GM19324 (cell line): ENCODE results near the gene NPFFR1.

ENCODE experiments used
- ATAC-seq: cut with Tn5 transposase; IDR thresholded peaks from one replicate; pipeline ENCODE4 v1.9.1; 2021; ENCODE audit warnings: mild to moderate bottlenecking, moderate library complexity; ENCODE audit not compliant: unreplicated experiment, low FRiP score

The NPFFR1 gene

DNA sequence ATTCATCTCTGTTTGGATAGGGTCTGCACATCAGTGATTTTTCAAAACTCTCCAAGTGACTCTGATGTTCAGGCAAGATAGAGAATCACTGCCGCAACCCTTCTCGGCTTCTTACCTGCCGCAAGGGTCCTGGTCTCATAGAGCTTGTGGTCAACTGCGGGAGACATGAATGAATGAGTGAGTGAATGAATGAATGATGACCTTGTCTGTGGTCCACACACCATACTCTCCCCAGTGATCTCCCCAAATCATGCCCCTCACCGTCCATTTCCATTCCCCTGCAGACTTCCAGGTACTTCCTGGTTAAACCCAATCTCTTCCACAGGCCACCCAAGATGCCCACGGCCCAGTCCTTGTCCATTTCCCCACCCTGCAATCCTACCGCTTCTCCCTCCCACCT is 5.9 kb upstream of the NPFFR1 start:
- ATAC-seq, result no peak

DNA sequence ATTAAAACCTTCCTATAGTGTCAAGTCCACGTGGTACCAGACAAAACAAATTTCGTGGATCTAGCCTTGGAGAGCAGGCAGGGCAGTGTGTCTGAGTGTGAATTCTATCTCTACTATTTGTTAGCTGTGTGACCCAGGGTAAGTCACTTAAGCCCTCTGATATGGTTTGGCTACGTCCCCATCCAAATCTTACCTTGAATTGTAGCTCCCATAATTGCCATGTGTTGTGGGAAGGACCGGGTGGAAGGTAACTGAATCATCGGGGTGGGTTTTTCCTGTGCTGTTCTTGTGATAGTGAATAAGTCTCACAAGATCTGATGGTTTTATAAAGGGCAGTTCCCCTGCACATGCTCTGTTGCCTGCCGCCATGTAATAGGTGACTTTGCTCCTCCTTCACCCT is 2.8 kb upstream of the NPFFR1 start:
- no peak for ATAC-seq

DNA sequence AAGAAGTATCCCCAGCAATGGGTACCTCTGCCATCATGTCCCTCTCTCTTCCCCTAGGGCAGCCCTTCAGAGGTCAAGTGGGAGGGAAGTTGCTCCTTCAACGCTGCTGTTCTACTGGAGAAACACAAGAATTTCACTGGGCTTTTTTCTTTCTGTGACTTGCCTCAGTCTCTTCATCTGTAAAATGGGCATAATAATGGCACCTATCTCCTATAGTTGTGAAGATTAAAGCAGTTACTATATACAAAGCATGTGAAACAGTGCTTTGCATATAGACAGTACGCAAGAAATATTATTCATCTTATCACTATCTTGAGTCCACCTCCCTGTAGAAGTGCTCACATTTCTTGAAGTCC is 1.6 kb upstream of the NPFFR1 start:
- ATAC-seq, result no peak

- no peak for ATAC-seq
These were observed 1.0 kb upstream of the NPFFR1 start for GRCh38 chr10:70284542-70285475.

- ATAC-seq, result no peak
These were observed 746 bp downstream of the NPFFR1 start for GRCh38 chr10:70283071-70283444.

DNA sequence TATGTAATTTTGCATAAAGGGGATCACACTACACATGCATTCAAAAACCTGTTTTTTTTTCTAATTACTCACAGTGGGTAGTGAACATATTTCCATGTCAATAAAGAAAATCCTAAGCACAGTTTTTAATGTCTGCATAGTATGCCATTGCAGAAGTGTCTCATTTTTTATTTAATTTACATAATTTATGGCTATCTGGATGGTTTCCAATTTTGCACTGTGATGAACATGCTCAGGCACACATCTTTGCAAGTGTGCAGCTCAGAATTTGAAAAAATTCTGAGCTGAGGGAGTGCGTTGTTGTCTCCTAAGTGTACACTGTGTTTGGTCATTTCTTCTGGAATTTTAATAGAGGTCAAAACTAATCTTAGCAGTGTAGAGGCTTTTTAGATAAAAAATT is 2.2 kb downstream of the NPFFR1 start:
- ATAC-seq, result no peak

DNA sequence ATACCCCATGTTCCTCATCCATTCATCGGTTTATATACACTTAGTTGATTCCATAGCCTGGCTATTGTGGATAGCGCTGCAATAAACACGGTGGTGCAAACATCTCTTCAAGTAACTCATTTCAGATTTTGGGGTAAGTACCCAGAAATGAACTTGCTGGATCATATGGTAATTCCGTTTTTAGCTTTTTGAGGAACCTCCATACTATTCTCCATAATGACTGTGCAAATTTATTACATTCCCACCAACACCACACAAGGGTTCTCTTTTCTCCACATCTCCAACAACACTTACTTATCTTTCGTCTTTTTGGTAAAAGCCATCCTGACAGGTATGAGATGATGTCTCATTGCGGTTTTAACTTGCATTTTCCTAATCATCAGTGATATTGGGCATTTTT is 3.7 kb downstream of the NPFFR1 start:
- no peak for ATAC-seq

DNA sequence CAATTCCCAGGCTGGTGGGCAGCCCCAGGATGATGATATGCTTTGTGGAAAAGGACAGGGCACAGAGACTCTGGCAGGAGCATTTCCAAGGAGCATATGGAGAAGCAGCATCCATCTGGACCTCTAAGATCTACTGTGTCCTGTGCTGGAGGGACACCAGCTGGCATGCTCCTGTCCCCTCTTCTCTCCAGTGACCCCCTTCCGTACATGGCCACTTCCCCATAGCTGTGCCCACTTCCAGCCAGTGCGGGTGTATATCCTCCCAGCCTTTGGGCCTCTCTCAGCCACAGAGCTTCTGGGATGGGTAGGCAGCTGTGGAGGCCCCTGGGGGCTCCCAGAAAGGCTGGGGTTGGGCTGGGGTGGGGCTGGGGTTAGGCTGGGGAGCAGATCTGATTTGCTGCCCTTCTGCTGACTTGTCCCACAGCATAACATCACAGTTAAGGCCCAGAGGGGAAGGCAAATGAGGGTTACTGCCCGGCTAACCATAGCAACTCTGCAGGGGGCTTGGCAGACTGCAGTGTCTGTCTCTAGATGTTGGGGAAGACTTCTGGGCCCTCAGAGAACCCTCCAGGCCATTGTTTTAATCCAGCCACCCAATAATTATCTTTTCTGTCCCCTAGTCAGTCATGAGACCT is 6.3 kb downstream of the NPFFR1 start:
- ATAC-seq, result no peak

GRCh38 chr10:70274643-70275042 is 9.2 kb downstream of the NPFFR1 start:
- no peak for ATAC-seq

- no peak for ATAC-seq
These were observed 10.9 kb downstream of the NPFFR1 start for GRCh38 chr10:70272925-70273316.

GRCh38 chr10:70271996-70272924 is 11.5 kb downstream of the NPFFR1 start:
- no peak for ATAC-seq

GRCh38 chr10:70270952-70271351 is 12.9 kb downstream of the NPFFR1 start:
- no peak for ATAC-seq

DNA sequence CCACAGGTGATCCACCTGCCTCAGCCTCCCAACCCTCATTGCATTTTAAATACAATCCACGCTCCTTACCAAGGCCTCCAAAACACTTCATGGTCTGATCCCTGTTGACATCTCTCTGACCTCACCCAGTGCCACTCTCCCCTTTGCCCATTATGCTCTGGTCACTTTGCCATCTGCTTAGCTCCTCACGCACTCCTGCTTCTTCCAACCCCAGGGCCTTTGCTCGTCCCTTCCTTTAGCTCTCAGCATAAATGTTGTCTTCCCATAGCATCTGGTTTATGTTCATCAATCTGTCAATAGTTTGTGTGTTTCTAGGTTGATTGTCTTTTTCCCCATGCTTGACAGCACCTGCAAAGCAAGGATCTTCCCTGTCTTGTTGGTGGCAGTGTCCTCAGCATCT is 14.1 kb downstream of the NPFFR1 start:
- no peak for ATAC-seq

DNA sequence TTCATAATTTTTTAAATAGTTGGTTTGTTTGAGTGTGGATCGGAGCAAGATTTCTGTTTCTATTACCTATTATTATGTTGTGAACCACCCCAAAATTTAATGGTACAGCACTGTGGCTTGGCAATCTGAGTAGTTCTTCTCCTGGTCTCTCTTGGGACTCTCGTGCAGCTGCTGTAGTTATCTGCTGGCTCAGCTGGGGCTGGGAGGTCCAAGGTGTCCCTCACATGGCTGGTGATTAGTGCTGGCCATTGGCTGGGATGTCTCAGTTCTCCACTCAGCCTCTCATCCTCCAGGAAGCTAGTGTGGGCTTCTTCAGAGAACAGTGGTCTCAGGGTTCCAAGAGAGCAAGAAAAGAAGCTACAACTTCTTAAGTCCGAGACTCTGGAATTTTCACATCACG is 15.4 kb downstream of the NPFFR1 start:
- no peak for ATAC-seq

DNA sequence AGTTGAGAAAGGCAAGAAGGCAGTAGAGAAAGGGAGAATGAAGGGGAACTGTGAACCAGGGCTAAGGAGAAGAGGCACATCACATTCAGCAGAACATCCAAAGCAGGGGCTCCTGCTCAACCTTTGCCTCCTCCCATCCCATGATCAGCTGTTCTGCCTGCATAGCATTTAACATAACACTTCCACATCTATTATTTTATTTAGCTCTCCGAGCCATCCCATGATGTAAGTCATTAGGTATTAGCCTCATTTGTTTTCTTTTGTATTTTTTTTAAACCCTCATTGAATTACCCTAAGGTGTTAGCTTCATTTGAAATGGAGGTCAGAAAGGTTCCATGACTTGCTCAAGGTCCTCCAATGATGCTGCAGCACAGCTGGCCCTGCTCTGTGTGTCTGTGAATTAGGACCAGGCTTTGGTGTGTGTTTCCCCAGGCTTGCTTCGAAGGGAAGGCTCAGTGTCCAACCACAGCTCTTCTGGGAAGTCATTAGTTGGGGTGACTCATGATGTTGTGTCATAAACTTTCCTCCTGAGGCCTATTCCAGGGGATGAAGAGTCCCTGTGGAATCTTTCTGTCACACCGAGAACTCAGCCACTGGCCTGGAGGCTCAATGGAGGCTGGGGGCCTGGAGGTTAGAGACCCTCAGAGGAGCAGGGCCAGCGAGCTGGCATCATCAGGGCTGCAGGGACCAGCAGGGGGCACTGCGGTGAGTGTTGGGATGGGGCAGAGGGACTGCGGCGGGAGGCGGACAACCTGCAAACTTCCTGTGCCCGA is 16.5 kb downstream of the NPFFR1 start:
- ATAC-seq, result no peak

DNA sequence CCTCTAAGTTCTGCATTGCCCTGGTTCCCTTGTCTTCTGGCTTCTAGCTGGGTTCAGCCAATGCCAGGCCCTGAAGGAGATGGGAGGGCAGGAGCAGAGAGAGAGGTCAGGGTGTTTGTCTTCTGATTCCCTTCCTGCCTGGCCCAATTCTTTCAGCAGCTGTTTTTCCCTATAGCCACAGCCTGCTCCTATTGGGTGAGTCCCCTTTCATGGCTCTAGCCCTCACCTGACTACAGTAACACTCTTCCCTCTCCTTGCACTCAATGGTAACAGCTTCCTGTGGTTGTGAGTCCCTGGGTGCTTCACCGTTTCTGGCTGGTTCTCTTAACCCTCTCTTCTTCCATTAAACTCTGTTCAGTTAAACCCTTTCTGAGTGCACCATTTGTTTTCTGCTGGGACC is 17.1 kb downstream of the NPFFR1 start:
- ATAC-seq, result no peak

- no peak for ATAC-seq
These were observed 17.7 kb downstream of the NPFFR1 start for GRCh38 chr10:70266056-70266455.

DNA sequence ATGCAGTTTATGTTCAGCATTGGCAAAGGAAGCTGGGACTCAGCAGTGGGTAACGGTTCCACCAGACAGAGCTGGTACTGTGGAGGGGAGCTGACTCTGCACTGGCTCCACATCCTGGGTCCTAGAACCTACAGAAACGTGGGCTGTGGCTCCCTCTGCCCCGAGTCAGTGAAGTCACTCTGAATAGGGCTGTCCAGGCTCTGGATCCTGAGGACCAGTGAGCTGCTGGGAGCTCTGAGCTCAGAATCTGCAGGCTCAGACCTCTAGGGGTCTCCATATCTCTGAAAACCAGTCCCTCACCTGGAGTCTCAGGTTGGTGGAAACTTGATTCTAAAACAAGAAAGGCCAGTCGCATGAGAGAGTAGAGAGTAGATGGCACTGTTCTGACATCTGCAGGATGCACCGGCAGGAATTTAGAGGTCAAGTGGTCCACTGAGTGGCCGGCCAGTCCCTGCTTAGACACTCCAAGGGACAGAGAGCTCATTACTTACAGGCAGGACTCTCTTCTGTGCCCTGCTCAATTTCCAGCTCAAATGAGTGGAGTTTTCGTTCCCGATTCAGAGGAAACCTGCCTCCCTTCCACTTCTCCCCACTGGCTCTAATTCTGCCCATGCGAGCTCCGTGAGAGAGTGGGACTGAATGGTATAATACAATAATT is 18.6 kb downstream of the NPFFR1 start:
- ATAC-seq, result no peak

- no peak for ATAC-seq
These were observed 23.1 kb downstream of the NPFFR1 start for GRCh38 chr10:70260734-70261133.

DNA sequence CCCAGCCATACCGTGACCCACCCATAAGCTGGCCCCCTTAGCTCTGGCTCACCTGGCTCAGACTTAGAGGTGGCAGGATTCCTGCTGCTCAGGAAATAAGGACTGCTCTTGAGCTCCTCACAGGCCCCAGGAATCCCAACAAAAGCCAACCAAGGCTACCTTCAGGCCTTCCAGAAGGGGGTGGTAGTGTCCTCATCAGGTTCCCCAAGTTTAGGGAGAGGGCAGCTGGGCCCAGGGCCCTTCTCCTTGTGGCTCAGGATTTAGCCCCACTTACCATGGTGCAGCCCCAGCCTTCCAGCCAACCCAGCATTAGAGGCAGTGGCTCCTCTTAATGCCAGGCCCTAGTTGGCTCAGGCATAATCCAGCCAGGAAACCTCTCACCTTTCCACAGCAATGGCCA is 23.5 kb downstream of the NPFFR1 start:
- no peak for ATAC-seq
